Adrenal gland (tissue), 12 donors: ENCODE measurements around the gene PTX4. TPM values are rescaled to one million over a fixed set of nuclear protein-coding genes. Genes with fewer than 3 reads are reported as not detected.
"Not testable (repeated sequence)": the region's sequence is repeated elsewhere in the genome, so short reads cannot be mapped to it uniquely, and the experiment has no call there.

Experiments
- DNase-seq, 7 donors: peaks; one replicate each; pipeline ENCODE4 v3.0.0-alpha.2; 2019 to 2020
- H3K27ac ChIP-seq, 5 donors: fragments of 200-600 bp; sonication (generic) in 4 of 5; 1 replicate in 3 of 5; 2 replicates in 2 of 5; pipeline versions ENCODE4 v1.5.1 to v1.8.0; 2016 to 2020; ENCODE audit warnings: mild to moderate bottlenecking in 1 of 5
- H3K27me3 ChIP-seq: fragments of 200-600 bp; 2 replicates; pipeline ENCODE4 v1.8.0; 2021
- H3K36me3 ChIP-seq, 2 donors: fragments of 200-600 bp; replicated peaks in 1 of 2; 1 replicate in 1 of 2; 2 replicates in 1 of 2; pipeline versions ENCODE4 v1.5.1 to v1.8.0; 2018 to 2022
- H3K4me1 ChIP-seq, 2 donors: fragments of 200-600 bp; replicated peaks in 1 of 2; 1 replicate in 1 of 2; 2 replicates in 1 of 2; pipeline versions ENCODE4 v1.5.1 to v1.8.0; 2018 to 2021
- H3K4me3 ChIP-seq, 4 donors: fragments of 200-600 bp; sonication (generic) in 3 of 4; one replicate each; pipeline ENCODE4 v1.5.1; 2016 to 2018
- H3K9me3 ChIP-seq, 3 donors: fragments of 200-600 bp; sonication (generic) in 1 of 3; replicated peaks in 1 of 3; 1 replicate in 2 of 3; 2 replicates in 1 of 3; pipeline versions ENCODE4 v1.5.1 to v1.8.0; 2016 to 2021
- CTCF ChIP-seq, 6 experiments: fragments of 450-650 bp in 4 of 6; fragments of 200-600 bp in 2 of 6; sonication (generic) in 1 of 6; IDR thresholded peaks; 1 replicate in 5 of 6; 2 replicates in 1 of 6; pipeline versions ENCODE4 v1.5.1 to v1.8.0; 2016 to 2021; ENCODE audit warnings: antibody characterized with exemption in 6 of 6, mild to moderate bottlenecking in 2 of 6, moderate library complexity in 1 of 6
- POLR2A ChIP-seq, 2 donors: fragments of 450-650 bp; IDR thresholded peaks; one replicate each; pipeline ENCODE4 v1.6.1; 2017; ENCODE audit warnings: antibody characterized with exemption in 2 of 2, mild to moderate bottlenecking in 2 of 2, moderate library complexity in 1 of 2
- WGBS, 4 donors: extraction: QIAGEN DNeasy Blood & Tissue Kit in 2 of 4; methylation state at CpG; one replicate each; pipeline versions ENCODE4 v1.1.5 to v1.1.7; 2013 to 2017; 5-methylcytosine and 5-hydroxymethylcytosine counted together
- intact Hi-C, 2 donors: fragments of 100-400 bp; cut with DNase I; formaldehyde crosslinking; loops; one replicate each; pipeline versions ENCODE4 v1.14.1 to v1.15.0; 2022 to 2023
- polyA plus RNA-seq, 3 donors: library from polyadenylated mRNA; stranded (reverse); fragments of 200-250 nt in 2 of 3; fragments of 350-450 nt in 1 of 3; fragmentation: Illumina TruSeq in 1 of 3; extraction: RNeasy Lipid Tissue Mini Kit (QIAGEN cat#74804) in 1 of 3; gene quantifications; one replicate each; pipeline ENCODE4 v1.2.3, GENCODE V29; 2013 to 2014
- total RNA-seq, 9 donors: library from RNA; depleted of rRNA in 4 of 9; stranded (reverse); fragments of >200 nt in 4 of 9; fragments of 120-200 nt in 1 of 9; fragmentation: NEBNext Ultra II Directional in 1 of 9; extraction: Animal tissue kit (Norgen Biotek cat#: 25700) in 1 of 9; gene quantifications; one replicate each; pipeline versions ENCODE4 v1.1.0 to v1.2.4, GENCODE V29; 2013 to 2023
- donor health status: healthy with polysubstance abuse.
- donor health status: Bipolar disorder and iron deficiency.
- donor health status: DM: yes; HTN: yes; CAD: no.
- donor health status: DM: no; HTN: no; CAD: no.
- donor health status: DM: no; HTN: no; CAD: no.
- donor health status: DM: yes; HTN: yes; CAD: no.

Gene PTX4
- total and polyA plus RNA-seq, 12 donors: 0.16 to 1.4 (median 0.57) TPM; not detected in 4

GRCh38 chr16:1481906-1482835, 6.6 kb downstream of the PTX4 start:
- H3K4me3 ChIP-seq: no peak overlapping the region
- DNase-seq: peak in 2 of 7 donors; percentile 24 to 72
- H3K27me3 ChIP-seq: no peaks in the 10 kb centered on the region
- no peak overlapping the region for H3K27ac ChIP-seq
- TF ChIP-seq POLR2A (IDR thresholded peaks at IDR 0.05): no peak
- TF ChIP-seq CTCF (IDR thresholded peaks at IDR 0.05): no peak
- 60 to 84% (median 78%) methylated on average over 14 to 28 of the region's 28 CpGs for WGBS, 4 donors
- H3K9me3 ChIP-seq: no peaks in the 10 kb centered on the region
- intact Hi-C loops: no loop called here
- no peaks in the 10 kb centered on the region for H3K36me3 ChIP-seq
- no peaks in the 10 kb centered on the region for H3K4me1 ChIP-seq

GRCh38 chr16:1478937-1479336, 9.8 kb downstream of the PTX4 start:
- H3K27me3 ChIP-seq, H3K36me3 ChIP-seq, DNase-seq, H3K27ac ChIP-seq, H3K9me3 ChIP-seq, intact Hi-C loops, H3K4me3 ChIP-seq: not testable (repeated sequence)
- 90 to 93% (median 92%) methylated on average over 9 of the region's 9 CpGs for WGBS, 4 donors
- H3K4me1 ChIP-seq: peaks cover 10 to 12% of the 10 kb centered on the region in 2 donors

GRCh38 chr16:1477033-1477432, 11.7 kb downstream of the PTX4 start:
- WGBS, 4 donors: 90 to 99% (median 93%) methylated on average over 9 to 10 of the region's 10 CpGs
- no peaks in the 10 kb centered on the region for H3K36me3 ChIP-seq

GRCh38 chr16:1475552-1476114, 13.1 kb downstream of the PTX4 start:
- intact Hi-C loops: no loop called here
- 59 to 71% (median 63%) methylated on average over 15 of the region's 15 CpGs for WGBS, 4 donors
- Histone ChIP-seq H3K36me3 (no peaks in the 10 kb centered on the region), H3K4me1 (peaks cover 23 to 42% of the 10 kb centered on the region in 2 donors), H3K27ac (peak overlapping the region; percentile 35 to 97 (median 90)), H3K27me3 (no peaks in the 10 kb centered on the region), H3K4me3 (peak overlapping the region in 3 of 4 donors; percentile 16 to 99 (median 77)), H3K9me3 (no peaks in the 10 kb centered on the region)
- peak in 1 of 7 donors; percentile 18 for DNase-seq
- TF ChIP-seq CTCF (IDR thresholded peaks at IDR 0.05): no peak
- no peak for TF ChIP-seq POLR2A (IDR thresholded peaks at IDR 0.05)

More at GRCh38 chr16:1477033-1477432, 11.7 kb downstream of the PTX4 start:
- H3K4me1 ChIP-seq: peaks cover 23 to 28% of the 10 kb centered on the region in 2 donors
- TF ChIP-seq POLR2A (IDR thresholded peaks at IDR 0.05) (no peak), CTCF (IDR thresholded peaks at IDR 0.05) (no peak)
- no peak overlapping the region for H3K27ac ChIP-seq
- no peak for DNase-seq
- intact Hi-C loops: no loop called here
- H3K4me3 ChIP-seq: no peak overlapping the region
- no peaks in the 10 kb centered on the region for H3K9me3 ChIP-seq
- H3K27me3 ChIP-seq: no peaks in the 10 kb centered on the region
